ENCODE measurements around the gene CCDC141. TPM values are rescaled to one million over a fixed set of nuclear protein-coding genes. Genes with fewer than 3 reads are reported as not detected.

Gene CCDC141
- polyA plus RNA-seq, 2 of the 4 experiments (the other 2 are of a cell fraction), result not detected

DNA sequence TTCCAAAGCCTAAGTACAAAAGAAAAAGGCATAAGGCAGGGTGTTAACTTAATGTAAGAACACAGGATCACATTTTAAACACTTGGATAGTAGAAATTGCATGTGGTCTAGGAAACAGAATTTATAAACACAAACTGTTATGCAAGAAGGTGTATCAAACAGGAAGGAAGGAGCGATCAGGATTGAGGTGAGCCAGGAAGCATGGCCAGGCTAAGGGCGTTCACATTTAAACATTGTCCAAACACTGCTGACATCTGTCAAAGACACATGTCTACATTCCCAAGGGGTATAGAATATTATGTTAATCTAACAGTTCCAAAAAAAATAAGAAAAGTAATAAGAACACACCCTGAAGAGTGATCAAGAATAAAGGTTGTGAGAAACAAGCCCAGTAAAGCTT, 71.3 kb downstream of the CCDC141 start:
- TF ChIP-seq RNF2 (IDR thresholded peaks at IDR 0.05; ENCODE audit: borderline replicate concordance, low read depth) (no peak), ZFP36 (IDR thresholded peaks at IDR 0.05; ENCODE audit: borderline replicate concordance, partially characterized antibody) (no peak), FOSB (CRISPR knock-in tag; IDR thresholded peaks at IDR 0.05) (no peak), CEBPB (IDR thresholded peaks at IDR 0.05) (no peak), MAZ (IDR thresholded peaks at IDR 0.05; ENCODE audit: borderline replicate concordance, low read depth, low read length) (no peak), ESRRA (IDR thresholded peaks at IDR 0.05; ENCODE audit: borderline replicate concordance, low read length) (no peak), HOXB13 (CRISPR knock-in tag; IDR thresholded peaks at IDR 0.05; ENCODE audit: low read depth) (no peak), MAFK (IDR thresholded peaks at IDR 0.05; ENCODE audit: partially characterized antibody) (no peak), ZSCAN20 (CRISPR knock-in tag; IDR thresholded peaks at IDR 0.05) (no peak), HOXB5 (CRISPR knock-in tag; IDR thresholded peaks at IDR 0.05) (no peak), TFCP2L1 (CRISPR knock-in tag; IDR thresholded peaks at IDR 0.05) (no peak), GATA3 (IDR thresholded peaks at IDR 0.05; ENCODE audit: borderline replicate concordance) (no peak), CHD2 (IDR thresholded peaks at IDR 0.05; ENCODE audit: low read length, partially characterized antibody) (no peak), POLR2AphosphoS2 (conservative IDR thresholded peaks at IDR 0.05; ENCODE audit: low read length) (no peak), JUN (IDR thresholded peaks at IDR 0.05) (no peak)
- TF ChIP-seq, protein P1, sequence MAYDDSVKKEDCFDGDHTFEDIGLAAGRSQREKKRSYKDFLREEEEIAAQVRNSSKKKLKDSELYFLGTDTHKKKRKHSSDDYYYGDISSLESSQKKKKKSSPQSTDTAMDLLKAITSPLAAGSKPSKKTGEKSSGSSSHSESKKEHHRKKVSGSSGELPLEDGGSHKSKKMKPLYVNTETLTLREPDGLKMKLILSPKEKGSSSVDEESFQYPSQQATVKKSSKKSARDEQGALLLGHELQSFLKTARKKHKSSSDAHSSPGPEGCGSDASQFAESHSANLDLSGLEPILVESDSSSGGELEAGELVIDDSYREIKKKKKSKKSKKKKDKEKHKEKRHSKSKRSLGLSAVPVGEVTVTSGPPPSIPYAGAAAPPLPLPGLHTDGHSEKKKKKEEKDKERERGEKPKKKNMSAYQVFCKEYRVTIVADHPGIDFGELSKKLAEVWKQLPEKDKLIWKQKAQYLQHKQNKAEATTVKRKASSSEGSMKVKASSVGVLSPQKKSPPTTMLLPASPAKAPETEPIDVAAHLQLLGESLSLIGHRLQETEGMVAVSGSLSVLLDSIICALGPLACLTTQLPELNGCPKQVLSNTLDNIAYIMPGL (CRISPR knock-in tag; IDR thresholded peaks at IDR 0.05; ENCODE audit: borderline replicate concordance), result no peak
- WGBS (ENCODE audit: missing lambda C conversion rate), result 15% methylated on average over 2 of the region's 2 CpGs
- H3K4me3 ChIP-seq, result no peak overlapping the region
- ChIA-PET CTCF (no interaction called here), POLR2A (no interaction called here)
- no peaks in the 10 kb centered on the region for H3K4me1 ChIP-seq
- FAIRE-seq, result no peak
- no peaks in the 10 kb centered on the region for H3K9me3 ChIP-seq
- ATAC-seq, result no peak
- no peak for DNase-seq (ENCODE audit: low read depth in 1 of 2, low spot score in 1 of 2)
- no peak overlapping the region for H3K27ac ChIP-seq
- no peak overlapping the region for H3K4me2 ChIP-seq

GRCh38 chr2:178976351-178976750, 73.6 kb downstream of the CCDC141 start:
- ChIA-PET CTCF (no interaction called here), POLR2A (no interaction called here)
- no peak overlapping the region for H3K27ac ChIP-seq
- FAIRE-seq (no peak), ATAC-seq (no peak), DNase-seq (ENCODE audit: low read depth in 1 of 2, low spot score in 1 of 2) (no peak)
- TF ChIP-seq, protein P2, sequence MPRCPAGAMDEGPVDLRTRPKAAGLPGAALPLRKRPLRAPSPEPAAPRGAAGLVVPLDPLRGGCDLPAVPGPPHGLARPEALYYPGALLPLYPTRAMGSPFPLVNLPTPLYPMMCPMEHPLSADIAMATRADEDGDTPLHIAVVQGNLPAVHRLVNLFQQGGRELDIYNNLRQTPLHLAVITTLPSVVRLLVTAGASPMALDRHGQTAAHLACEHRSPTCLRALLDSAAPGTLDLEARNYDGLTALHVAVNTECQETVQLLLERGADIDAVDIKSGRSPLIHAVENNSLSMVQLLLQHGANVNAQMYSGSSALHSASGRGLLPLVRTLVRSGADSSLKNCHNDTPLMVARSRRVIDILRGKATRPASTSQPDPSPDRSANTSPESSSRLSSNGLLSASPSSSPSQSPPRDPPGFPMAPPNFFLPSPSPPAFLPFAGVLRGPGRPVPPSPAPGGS (IDR thresholded peaks at IDR 0.05), result no peak
- no peak for TF ChIP-seq CBX8 (IDR thresholded peaks at IDR 0.05)
- no peak for TF ChIP-seq JUNB (IDR thresholded peaks at IDR 0.05)
- no peak for TF ChIP-seq BHLHE40 (IDR thresholded peaks at IDR 0.05; ENCODE audit: low read depth, low read length)
- TF ChIP-seq HOXB5 (CRISPR knock-in tag; IDR thresholded peaks at IDR 0.05), result no peak
- no peak for TF ChIP-seq KDM5A (IDR thresholded peaks at IDR 0.05)
- TF ChIP-seq CEBPB (IDR thresholded peaks at IDR 0.05), result no peak
- TF ChIP-seq REST (IDR thresholded peaks at IDR 0.05), result no peak
- no peak for TF ChIP-seq PHF8 (IDR thresholded peaks at IDR 0.05; ENCODE audit: borderline replicate concordance, low read depth)
- TF ChIP-seq CHD2 (IDR thresholded peaks at IDR 0.05; ENCODE audit: low read length, partially characterized antibody), result no peak
- no peak for TF ChIP-seq ZFP36 (IDR thresholded peaks at IDR 0.05; ENCODE audit: borderline replicate concordance, partially characterized antibody)
- no peak for TF ChIP-seq FOSL2 (IDR thresholded peaks at IDR 0.05)
- TF ChIP-seq FOSL2 (CRISPR knock-in tag; IDR thresholded peaks at IDR 0.05), result no peak
- no peak for TF ChIP-seq HOXB13 (CRISPR knock-in tag; IDR thresholded peaks at IDR 0.05; ENCODE audit: low read depth)
- TF ChIP-seq RNF2 (IDR thresholded peaks at IDR 0.05; ENCODE audit: borderline replicate concordance, low read depth), result no peak
- no peak for TF ChIP-seq GATA3 (IDR thresholded peaks at IDR 0.05; ENCODE audit: borderline replicate concordance)
- H3K4me3 ChIP-seq, result no peak overlapping the region
- H3K4me1 ChIP-seq, result no peaks in the 10 kb centered on the region
- no peaks in the 10 kb centered on the region for H3K9me3 ChIP-seq
- H3K4me2 ChIP-seq, result no peak overlapping the region
- 0% methylated on average over 2 of the region's 2 CpGs for WGBS (ENCODE audit: missing lambda C conversion rate)

Data from A549 (cell line).